ENCODE data around the gene ETV1. TPM values are rescaled to one million over a fixed set of nuclear protein-coding genes. Genes with fewer than 3 reads are reported as not detected.

Gene ETV1
- total RNA-seq, 1 experiment from 2014 or later = 23.3 TPM

GRCh38 chr7:13890793-13891192, 98.7 kb downstream of the ETV1 start:
- H3K36me3 ChIP-seq (ENCODE audit: control insufficient read depth in 1 of 2, insufficient read depth in 2 of 2, low read length in 2 of 2) = no peaks in the 10 kb centered on the region
- ChIA-PET RAD21 (ENCODE audit: low non-redundant PET in 1 of 2, low total read pairs in 2 of 2, uncharacterized antibody in 2 of 2, unreplicated experiment in 2 of 2) (no interaction called here), CTCF (no interaction called here), POLR2A (no interaction called here)
- ATAC-seq (no peak), DNase-seq (ENCODE audit: low read depth, low spot score) (no peak)
- TF ChIP-seq POLR2AphosphoS5 (IDR thresholded peaks at IDR 0.05; ENCODE audit: low read depth, low read length) (no peak), CEBPB (IDR thresholded peaks at IDR 0.05; ENCODE audit: low read depth) (no peak), JUND (IDR thresholded peaks at IDR 0.05) (no peak), TCF7L2 (IDR thresholded peaks at IDR 0.05; ENCODE audit: borderline replicate concordance, extremely low read depth, insufficient read depth, insufficient read length) (no peak)
- TF ChIP-seq, protein P1, sequence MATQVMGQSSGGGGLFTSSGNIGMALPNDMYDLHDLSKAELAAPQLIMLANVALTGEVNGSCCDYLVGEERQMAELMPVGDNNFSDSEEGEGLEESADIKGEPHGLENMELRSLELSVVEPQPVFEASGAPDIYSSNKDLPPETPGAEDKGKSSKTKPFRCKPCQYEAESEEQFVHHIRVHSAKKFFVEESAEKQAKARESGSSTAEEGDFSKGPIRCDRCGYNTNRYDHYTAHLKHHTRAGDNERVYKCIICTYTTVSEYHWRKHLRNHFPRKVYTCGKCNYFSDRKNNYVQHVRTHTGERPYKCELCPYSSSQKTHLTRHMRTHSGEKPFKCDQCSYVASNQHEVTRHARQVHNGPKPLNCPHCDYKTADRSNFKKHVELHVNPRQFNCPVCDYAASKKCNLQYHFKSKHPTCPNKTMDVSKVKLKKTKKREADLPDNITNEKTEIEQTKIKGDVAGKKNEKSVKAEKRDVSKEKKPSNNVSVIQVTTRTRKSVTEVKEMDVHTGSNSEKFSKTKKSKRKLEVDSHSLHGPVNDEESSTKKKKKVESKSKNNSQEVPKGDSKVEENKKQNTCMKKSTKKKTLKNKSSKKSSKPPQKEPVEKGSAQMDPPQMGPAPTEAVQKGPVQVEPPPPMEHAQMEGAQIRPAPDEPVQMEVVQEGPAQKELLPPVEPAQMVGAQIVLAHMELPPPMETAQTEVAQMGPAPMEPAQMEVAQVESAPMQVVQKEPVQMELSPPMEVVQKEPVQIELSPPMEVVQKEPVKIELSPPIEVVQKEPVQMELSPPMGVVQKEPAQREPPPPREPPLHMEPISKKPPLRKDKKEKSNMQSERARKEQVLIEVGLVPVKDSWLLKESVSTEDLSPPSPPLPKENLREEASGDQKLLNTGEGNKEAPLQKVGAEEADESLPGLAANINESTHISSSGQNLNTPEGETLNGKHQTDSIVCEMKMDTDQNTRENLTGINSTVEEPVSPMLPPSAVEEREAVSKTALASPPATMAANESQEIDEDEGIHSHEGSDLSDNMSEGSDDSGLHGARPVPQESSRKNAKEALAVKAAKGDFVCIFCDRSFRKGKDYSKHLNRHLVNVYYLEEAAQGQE (IDR thresholded peaks at IDR 0.05; ENCODE audit: low read depth) = no peak
- intact Hi-C loops (cut with micrococcal nuclease) = no loop called here
- no TSS peak for BruUV-seq (replicated peaks)
- H3K9me2 ChIP-seq (ENCODE audit: insufficient read depth) = no peaks in the 10 kb centered on the region
- H3K4me1 ChIP-seq (ENCODE audit: control insufficient read depth in 1 of 2, insufficient read depth in 2 of 2, low read length in 2 of 2) = no peaks in the 10 kb centered on the region
- H3K9ac ChIP-seq (ENCODE audit: low read length) = no peak overlapping the region
- no peak overlapping the region for H2AFZ ChIP-seq (ENCODE audit: low read depth, low read length, poor library complexity, severe bottlenecking)
- H3K4me3 ChIP-seq (replicated peaks in 1 of 2; ENCODE audit: low read depth in 1 of 2, low read length in 2 of 2) = no peak overlapping the region
- no peaks in the 10 kb centered on the region for H3K27me3 ChIP-seq (ENCODE audit: insufficient read depth, low read length)
- H3K4me2 ChIP-seq (ENCODE audit: low read length) = no peak overlapping the region
- H3K9me3 ChIP-seq (ENCODE audit: control insufficient read depth in 1 of 2, insufficient read depth in 1 of 2, low read depth in 1 of 2, low read length in 2 of 2) = no peaks in the 10 kb centered on the region
- no peaks in the 10 kb centered on the region for H3K79me2 ChIP-seq (ENCODE audit: insufficient read depth, low read length)
- H4K20me1 ChIP-seq (ENCODE audit: insufficient read depth) = no peaks in the 10 kb centered on the region
- H3K27ac ChIP-seq (ENCODE audit: low read depth, low read length) = no peak overlapping the region

DNA sequence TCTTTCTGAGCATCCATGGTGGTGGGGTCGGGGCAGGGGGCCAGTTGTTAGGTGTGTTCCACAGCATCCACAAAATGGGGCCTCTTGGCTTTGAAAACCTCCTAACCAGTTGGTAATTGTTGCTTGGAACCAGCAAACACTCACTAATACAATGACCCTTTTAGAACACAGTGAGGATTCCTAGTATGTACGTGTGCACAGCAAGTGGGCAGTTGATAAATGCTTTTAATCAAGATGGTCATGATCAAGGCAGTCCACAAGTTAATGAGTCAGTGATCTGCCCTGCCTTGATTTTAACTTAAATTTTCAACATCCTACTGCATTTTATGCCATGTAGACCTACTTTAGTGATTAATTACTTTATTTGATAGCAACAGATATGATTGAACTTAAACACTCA, 103.1 kb downstream of the ETV1 start:
- H3K9ac ChIP-seq (ENCODE audit: low read length) = no peak overlapping the region
- ChIA-PET RAD21 (ENCODE audit: low non-redundant PET in 1 of 2, low total read pairs in 2 of 2, uncharacterized antibody in 2 of 2, unreplicated experiment in 2 of 2) (no interaction called here), POLR2A (no interaction called here), CTCF (no interaction called here)
- H2AFZ ChIP-seq (ENCODE audit: low read depth, low read length, poor library complexity, severe bottlenecking) = no peak overlapping the region
- no peak for ATAC-seq
- H4K20me1 ChIP-seq (ENCODE audit: insufficient read depth) = no peaks in the 10 kb centered on the region
- no peak overlapping the region for H3K4me2 ChIP-seq (ENCODE audit: low read length)
- H3K79me2 ChIP-seq (ENCODE audit: insufficient read depth, low read length) = no peaks in the 10 kb centered on the region
- H3K27me3 ChIP-seq (ENCODE audit: insufficient read depth, low read length) = no peaks in the 10 kb centered on the region
- no peaks in the 10 kb centered on the region for H3K9me3 ChIP-seq (ENCODE audit: control insufficient read depth in 1 of 2, insufficient read depth in 1 of 2, low read depth in 1 of 2, low read length in 2 of 2)
- no TSS peak for BruUV-seq (replicated peaks)
- no peaks in the 10 kb centered on the region for H3K36me3 ChIP-seq (ENCODE audit: control insufficient read depth in 1 of 2, insufficient read depth in 2 of 2, low read length in 2 of 2)
- intact Hi-C loops (cut with micrococcal nuclease) = no loop called here
- H3K27ac ChIP-seq (ENCODE audit: low read depth, low read length) = no peak overlapping the region
- DNase-seq (ENCODE audit: low read depth, low spot score) = no peak
- no peak overlapping the region for H3K4me3 ChIP-seq (replicated peaks in 1 of 2; ENCODE audit: low read depth in 1 of 2, low read length in 2 of 2)
- H3K9me2 ChIP-seq (ENCODE audit: insufficient read depth) = no peaks in the 10 kb centered on the region
- TF ChIP-seq CEBPB (IDR thresholded peaks at IDR 0.05; ENCODE audit: low read depth) (no peak), ELF1 (IDR thresholded peaks at IDR 0.05; ENCODE audit: borderline replicate concordance, low read depth) (no peak), EZH2phosphoT487 (IDR thresholded peaks at IDR 0.05; ENCODE audit: borderline replicate concordance) (no peak), RAD21 (IDR thresholded peaks at IDR 0.05; ENCODE audit: low read depth) (no peak), TCF7L2 (IDR thresholded peaks at IDR 0.05; ENCODE audit: borderline replicate concordance, extremely low read depth, insufficient read depth, insufficient read length) (no peak), ZFX (IDR thresholded peaks at IDR 0.05) (no peak), FOSL1 (IDR thresholded peaks at IDR 0.05; ENCODE audit: low read depth) (no peak), EZH2 (IDR thresholded peaks at IDR 0.05) (no peak), CBX3 (IDR thresholded peaks at IDR 0.05; ENCODE audit: low read depth) (no peak)
- TF ChIP-seq, protein P2, sequence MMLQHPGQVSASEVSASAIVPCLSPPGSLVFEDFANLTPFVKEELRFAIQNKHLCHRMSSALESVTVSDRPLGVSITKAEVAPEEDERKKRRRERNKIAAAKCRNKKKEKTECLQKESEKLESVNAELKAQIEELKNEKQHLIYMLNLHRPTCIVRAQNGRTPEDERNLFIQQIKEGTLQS (IDR thresholded peaks at IDR 0.05) = no peak
- no peaks in the 10 kb centered on the region; a peak in 1 of 4 replicates for H3K4me1 ChIP-seq (ENCODE audit: control insufficient read depth in 1 of 2, insufficient read depth in 2 of 2, low read length in 2 of 2)
